Spleen (tissue), 7 donors: ENCODE results near the gene LSM2.

Experiments
- POLR2A ChIP-seq, 3 donors: fragments of 450-650 bp; IDR thresholded peaks; one replicate each; pipeline ENCODE4 v1.5.1; 2017; ENCODE audit warnings: antibody characterized with exemption in 3 of 3, mild to moderate bottlenecking in 1 of 3
- TF ChIP-seq, protein P1 (sequence below), 11 experiments: fragments of 200-600 bp in 7 of 11; fragments of 450-650 bp in 4 of 11; sonication (generic) in 4 of 11; IDR thresholded peaks in 8 of 11; conservative IDR thresholded peaks in 3 of 11; 1 replicate in 7 of 11; 2 replicates in 4 of 11; pipeline versions ENCODE4 v1.4.0 to v1.8.0; 2016 to 2021; ENCODE audit warnings: antibody characterized with exemption in 11 of 11, inconsistent platforms in 4 of 11, mild to moderate bottlenecking in 1 of 11
- donor health status: DM: no; HTN: no; CAD: no; lungs with moderate emphysema.
- donor health status: DM: no; HTN: no; CAD: no.
- donor health status: DM: no; HTN: no; CAD: no.

- TF ChIP-seq, protein P1, sequence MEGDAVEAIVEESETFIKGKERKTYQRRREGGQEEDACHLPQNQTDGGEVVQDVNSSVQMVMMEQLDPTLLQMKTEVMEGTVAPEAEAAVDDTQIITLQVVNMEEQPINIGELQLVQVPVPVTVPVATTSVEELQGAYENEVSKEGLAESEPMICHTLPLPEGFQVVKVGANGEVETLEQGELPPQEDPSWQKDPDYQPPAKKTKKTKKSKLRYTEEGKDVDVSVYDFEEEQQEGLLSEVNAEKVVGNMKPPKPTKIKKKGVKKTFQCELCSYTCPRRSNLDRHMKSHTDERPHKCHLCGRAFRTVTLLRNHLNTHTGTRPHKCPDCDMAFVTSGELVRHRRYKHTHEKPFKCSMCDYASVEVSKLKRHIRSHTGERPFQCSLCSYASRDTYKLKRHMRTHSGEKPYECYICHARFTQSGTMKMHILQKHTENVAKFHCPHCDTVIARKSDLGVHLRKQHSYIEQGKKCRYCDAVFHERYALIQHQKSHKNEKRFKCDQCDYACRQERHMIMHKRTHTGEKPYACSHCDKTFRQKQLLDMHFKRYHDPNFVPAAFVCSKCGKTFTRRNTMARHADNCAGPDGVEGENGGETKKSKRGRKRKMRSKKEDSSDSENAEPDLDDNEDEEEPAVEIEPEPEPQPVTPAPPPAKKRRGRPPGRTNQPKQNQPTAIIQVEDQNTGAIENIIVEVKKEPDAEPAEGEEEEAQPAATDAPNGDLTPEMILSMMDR (IDR thresholded peaks at IDR 0.05 in 8 of 11, conservative IDR thresholded peaks at IDR 0.05 in 3 of 11) = peak; percentile 83 to 98 (median 93)
- TF ChIP-seq POLR2A (IDR thresholded peaks at IDR 0.05) = peak in 1 of 3 donors; percentile 58
Observed at GRCh38 chr6:31795616-31796298, 11.0 kb downstream of the LSM2 start, which contains the start of gene VARS1.
